Renal cortical epithelial cell (primary cell): ENCODE measurements around the gene ADAT3. TPM values are rescaled to one million over a fixed set of nuclear protein-coding genes. Genes with fewer than 3 reads are reported as not detected.

Experiments used
- DNase-seq: peaks from one replicate; pipeline ENCODE4 v3.0.0-alpha.2; 2011; ENCODE audit warnings: low read depth
- total RNA-seq: library from RNA; depleted of rRNA; stranded (reverse); fragments of >200 nt; gene quantifications from 2 replicates; pipeline ENCODE4 v1.2.3, GENCODE V29; 2014

Gene ADAT3
- total RNA-seq, 1 donor from 2014 or later, result 6.5 TPM

DNA sequence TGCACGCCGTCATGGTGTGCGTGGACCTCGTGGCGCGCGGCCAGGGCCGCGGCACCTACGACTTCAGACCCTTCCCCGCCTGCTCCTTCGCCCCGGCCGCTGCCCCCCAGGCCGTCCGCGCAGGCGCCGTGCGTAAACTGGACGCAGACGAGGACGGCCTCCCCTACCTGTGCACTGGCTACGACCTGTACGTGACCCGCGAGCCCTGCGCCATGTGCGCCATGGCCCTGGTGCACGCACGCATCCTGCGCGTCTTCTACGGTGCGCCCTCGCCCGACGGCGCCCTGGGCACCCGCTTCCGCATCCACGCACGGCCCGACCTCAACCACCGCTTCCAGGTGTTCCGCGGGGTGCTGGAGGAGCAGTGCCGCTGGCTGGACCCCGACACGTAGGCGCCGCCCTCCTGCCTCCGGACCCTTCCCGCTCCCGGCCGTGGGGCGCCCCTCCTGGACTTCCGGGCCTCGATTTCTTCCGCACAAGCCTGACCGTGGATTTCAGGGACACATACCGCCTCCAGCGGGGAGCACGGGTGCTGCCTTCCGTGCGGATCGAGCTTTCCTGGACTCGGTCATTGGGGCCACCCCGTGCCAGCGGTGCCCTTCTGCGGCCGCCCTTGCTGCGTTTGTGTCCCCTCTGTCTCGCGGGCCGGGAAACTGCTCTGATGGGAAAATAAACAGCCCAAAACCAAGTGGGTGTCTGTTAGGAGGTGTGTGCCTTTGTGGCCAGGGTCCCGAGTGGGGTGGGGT lies 7.7 kb downstream of the ADAT3 start:
- no peak for DNase-seq

DNA sequence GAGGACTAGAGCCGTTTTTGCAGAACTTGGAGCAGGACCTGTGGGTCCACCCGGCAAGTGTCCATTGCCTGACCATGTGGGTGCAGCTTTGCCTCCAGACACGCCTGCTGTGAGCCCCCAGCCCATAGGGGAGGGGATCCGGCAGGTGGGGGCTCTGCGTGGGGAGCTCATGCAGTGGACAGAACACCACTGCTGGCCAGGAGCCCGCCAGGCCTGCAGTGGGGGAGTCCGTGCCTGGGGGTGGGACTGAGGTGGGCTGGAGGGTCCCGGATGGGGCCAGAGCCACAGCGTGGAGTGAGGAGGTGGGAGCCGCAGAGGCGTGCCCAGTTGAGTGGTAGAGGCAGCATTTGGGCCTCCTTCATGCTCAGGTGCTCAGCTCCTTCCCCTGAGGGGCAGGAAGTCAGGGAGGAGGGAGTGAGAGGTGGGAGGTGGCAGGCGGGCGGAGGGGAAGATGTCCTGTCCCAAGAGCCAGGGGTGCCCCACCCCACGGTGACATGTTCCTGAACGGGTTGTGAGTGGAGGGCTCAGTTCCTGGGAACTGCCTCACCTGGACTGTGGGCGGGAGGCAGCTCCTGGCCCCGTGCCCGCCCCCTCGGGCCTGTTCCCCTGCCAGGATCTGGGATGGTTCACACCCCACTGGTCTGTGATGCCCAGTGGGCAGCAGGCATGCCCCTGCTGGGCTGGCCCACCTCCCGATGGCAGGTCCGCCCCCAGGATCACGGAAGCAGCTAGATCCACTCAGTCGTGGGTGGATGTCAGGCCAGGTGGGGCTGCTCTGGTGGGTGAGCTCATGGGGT lies 8.8 kb downstream of the ADAT3 start:
- DNase-seq, result peak; percentile 15

DNA sequence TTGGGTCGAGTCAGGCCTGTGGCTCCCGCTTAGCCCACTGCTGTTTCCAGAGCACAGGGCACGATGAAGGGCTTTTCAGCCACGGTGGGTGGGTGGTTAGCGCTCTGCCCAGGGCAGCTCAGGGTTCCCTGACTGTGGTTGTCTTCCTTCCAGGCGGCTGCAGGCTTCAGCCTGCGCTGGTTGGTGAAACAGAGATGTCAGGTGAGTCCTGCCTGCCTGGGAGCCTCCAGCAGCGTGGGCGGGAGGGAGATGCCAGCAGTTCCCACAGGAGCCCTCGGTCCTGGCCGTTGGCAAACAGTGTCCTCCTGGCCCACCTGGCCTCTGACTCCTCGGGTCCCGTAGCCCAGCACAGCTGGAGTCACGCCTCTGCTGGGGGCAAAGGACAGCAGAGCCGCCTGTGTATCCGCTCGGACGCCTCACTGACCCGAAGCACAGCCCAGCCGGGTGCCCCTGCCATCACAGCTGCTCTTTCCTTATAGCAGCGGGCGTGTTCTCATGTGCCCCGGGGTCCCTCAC lies 9.7 kb downstream of the ADAT3 start:
- no peak for DNase-seq

DNA sequence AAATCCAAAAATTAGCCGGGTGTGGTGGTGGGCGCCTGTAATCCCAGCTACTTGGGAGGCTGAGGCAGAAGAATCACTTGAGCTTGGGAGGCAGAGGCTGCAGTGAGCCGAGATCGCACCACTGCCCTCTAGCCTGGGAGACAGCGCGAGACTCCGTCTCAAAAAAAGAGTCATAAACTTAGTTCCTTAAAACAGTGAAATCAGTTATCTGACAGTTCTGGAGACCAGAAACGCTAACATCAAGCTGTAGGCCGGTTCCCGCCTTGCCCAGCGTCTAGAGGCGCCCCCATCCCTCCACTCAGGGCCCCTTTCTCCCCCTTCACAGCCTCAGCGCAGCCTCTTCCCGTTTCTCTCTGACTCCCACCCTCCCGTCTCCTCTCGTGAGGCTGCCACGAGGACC lies 11.9 kb downstream of the ADAT3 start:
- DNase-seq, result no peak

DNA sequence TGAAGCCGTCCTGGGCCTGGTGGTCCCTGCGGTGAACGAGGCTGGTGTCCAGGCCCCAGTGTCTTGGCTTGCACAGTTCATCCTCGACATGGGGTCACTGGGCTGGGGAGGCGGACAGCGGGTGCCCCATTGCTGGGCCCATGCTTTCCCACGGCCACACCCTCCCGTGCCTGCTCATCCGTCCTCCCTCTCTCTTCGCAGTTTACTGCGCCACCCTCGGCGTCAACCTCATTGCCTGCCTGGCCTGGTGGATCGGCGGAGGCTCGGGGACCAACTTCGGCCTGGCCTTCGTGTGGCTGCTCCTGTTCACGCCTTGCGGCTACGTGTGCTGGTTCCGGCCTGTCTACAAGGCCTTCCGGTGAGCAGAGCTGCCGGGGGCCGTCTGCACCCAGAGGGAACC lies 12.7 kb downstream of the ADAT3 start:
- DNase-seq, result no peak

DNA sequence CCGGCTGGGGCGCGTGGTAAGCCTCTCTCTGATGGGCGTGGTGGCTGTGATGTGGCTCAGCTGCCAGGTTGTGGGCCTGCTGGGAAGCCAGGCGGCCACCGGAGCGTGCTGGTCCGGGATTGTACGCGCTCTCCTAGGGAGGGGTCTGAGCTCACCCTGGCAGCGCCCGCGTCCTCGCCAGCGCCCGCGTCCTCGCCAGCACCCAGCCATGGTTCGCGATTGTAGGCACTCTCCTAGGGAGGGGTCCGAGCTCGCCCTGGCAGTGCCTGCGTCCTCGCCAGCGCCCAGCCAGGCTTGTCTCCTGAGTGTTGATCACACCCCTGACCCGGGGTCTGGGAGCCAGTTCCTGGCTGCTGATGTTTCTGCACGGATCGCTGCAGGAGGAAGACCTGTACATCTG lies 13.8 kb downstream of the ADAT3 start:
- no peak for DNase-seq

DNA sequence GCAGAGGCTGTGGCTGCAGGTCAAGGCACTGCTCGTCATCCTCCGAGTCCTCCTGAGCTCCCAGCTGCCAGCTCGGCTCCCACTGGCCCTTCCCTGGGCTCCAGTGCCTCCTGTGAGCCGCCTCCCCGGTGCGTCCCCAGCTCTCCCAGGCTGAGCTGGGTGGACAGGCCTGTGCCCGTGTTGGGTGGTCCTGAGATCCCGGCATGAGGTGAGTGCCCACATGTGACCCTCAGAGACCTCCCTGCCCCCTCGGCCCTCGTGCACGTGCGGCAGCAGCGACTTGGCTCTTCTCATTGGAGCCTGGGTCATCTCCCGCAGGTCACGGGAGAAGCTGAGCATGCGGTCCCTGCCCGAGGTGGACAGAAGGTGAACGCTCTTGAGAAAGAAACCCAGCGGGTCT lies 15.4 kb downstream of the ADAT3 start:
- no peak for DNase-seq

DNA sequence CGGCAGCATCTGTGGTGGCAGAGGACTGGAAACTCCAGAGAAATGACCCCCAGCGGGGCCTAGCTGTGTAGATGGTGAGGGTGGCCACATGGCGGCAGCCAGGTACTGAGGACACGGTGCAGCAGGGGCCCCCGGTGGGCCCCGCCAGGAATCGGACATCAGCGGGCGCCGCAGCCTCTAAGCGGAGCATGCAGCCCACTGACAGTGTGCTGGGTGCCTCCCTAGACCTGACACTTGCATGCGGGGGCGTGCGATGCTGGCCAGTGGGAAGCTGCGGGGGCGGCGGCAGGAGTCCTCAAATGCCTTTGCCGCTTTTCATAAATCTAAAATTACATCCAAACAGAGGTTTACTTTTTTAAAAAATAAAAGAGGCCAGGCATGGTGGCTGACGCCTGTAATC lies 16.1 kb downstream of the ADAT3 start:
- DNase-seq, result no peak

DNA sequence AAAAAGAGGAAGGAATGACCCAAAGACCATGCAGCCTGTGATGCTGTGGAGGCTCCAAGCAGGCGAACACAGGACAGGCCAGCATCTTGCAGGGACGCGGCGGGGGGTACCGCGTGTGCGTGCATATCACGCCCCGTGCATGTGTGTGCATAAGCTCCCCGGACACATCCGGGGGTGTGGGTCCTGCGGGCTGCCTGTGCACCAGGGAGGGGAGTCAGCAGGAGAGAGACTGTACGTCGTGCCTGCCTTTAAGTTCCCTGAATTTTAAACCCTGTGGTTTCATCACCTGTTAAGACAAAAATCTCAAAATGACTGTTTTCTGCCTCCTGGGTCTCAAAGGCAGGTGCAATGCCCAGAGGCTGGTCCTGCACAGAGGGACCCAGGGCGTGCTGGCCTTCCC lies 16.6 kb downstream of the ADAT3 start:
- DNase-seq, result no peak

DNA sequence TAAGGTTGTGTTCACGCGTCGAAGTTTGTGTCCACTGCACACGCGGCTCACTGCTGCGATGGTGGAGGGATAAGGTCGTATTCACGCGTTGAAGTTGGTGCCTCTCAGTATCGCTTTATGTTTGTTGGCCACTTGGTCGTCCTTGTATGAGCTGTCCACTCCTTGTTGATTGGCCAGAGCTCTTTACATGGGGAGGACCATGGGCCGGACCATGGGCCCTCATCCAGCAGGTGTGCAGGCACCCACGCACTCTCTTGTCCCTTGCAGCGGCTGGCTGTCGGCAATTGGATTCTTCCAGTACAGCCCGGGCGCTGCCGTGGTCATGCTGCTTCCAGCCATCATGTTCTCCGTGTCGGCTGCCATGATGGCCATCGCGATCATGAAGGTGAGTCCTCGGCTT lies 17.6 kb downstream of the ADAT3 start:
- no peak for DNase-seq

DNA sequence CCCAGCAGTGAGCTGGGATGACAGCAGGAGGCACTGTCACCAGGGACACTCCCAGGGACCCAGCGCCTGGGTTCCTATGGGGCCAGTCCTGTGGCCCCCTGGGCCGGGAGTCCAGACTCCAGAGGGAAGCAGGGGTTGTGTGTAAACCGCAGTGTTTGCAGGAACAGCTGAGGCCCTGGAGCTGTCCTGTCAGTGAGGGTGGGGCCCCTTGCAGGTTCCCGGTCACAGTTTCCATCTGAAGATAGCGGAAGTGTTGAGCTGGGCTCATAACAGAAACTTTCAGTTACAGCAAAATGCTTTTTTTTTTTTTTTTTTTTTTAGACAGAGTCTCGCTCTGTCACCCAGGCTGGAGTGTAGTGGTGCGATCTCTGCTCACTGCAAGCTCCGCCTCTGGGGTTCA lies 18.1 kb downstream of the ADAT3 start:
- DNase-seq, result no peak

DNA sequence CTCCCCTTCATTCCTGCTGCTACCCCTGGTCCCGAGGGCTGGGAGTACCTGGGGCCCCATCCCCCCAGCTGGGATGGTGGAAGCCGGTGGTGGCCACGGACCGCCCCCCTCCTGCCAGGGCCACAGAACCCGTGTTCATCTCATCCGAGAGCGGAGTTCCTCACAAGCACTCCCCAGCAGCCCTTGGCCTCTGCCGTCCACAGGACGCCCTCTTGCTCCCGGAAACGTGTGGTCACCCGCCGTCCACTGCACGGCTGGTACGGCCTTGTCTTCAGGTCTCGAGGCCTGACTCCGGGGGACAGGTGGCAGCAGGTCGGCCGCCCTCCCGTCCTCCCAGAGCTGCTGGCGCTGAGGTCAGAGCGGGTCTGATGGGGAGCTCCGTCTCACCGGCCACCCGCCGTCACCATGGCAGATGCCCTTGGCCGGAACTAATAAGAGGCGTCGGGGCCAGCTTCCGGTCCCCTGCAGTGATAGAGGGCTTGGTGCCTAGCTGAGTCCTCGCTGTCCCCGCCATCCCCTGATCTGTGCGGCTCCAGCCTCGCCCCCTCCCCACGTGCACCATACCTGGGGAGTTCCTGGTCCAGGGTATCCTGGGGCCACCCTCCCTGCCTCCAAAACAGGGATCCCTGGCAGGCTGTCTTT lies 19.2 kb downstream of the ADAT3 start:
- DNase-seq, result no peak

DNA sequence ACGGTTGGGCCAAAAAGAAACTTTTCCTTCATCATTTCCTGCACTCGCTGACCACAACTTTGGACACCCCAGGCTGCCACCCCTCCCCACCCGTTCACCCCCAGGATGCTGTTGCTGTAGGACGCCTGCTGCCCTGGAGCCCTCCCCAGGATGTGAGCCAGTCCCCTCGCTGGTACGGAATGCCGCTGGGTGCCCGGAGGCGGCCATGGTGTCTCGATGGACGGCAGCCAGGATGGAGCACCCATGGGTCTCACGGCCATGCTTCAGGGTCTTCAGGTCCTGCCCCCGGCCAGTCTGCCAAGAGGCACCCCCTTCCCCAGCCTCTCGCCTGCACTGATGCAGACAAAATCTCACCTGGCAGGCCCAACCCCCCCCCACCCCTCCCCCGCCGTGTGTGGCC lies 20.3 kb downstream of the ADAT3 start:
- no peak for DNase-seq

DNA sequence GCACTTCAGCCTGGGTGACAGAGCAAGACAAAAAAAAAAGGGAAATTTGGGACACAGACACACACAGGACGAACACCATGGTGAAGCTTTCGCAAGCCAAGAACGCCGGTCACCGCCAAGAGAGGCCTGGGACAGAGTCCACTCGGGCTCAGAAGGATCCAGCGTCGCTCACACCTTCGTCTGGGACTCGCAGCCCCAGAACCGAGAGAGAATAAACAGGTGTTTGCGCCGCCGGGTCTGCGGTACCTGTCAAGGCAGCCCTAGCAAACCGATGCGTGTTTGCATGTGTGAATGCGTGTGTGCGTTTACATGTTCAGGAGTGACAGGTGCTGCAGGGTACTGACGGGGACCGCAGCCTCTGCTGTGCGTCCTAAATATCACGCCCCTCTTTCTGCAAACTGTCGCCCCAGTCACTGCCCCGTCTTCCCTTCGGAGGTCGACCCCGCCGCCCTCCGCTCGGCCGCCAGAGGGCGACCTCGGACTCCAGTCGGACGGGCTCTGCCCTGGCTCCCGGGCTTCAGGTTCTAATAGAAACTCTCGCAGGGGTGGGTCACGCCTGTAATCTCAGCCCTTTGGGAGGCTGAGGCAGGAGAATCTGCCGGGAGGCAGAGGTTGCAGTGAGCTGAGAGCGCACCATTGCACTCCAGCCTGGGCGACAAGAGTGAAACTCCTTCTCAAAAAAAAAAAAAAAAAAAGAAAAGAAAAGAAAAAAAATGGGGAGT lies 24.0 kb downstream of the ADAT3 start:
- peak; percentile 43 for DNase-seq

DNA sequence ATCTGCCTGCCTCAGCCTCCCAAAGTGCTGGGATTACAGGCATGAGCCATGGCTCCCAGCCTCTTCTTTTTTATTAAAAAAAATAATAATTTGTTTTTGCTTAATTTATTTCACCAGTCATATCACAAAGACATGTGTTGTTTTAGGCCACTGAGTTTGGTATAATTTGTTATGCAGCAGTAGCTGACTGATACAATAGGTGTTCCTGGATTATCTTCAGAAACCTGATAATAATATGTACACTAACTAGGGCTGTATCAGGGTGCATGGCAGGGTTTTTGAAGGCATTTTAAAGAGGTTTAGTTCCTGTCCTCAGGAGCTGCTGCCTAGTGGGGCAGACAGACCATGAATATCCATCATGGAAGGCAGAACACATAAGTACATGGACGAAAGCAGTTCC lies 26.2 kb downstream of the ADAT3 start:
- no peak for DNase-seq

DNA sequence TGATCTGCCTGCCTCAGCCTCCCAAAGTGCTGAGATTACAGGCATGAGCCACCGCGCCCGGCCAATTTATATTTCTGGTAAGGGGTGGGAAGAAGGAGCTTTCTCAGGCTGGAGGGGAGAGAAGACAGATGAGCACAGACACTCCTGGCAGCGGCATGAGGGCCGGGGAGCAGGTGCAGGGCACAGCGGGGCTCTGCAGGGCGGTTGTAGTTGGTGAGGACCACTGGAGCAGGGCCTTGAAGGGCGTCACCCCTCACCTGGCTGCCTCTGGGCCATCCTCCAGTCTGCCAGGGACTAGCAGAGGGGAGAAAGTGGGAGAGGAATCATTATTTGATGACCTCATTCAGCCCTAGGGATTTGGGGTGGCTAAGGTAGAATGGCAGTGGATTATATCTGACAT lies 27.2 kb downstream of the ADAT3 start:
- no peak for DNase-seq

DNA sequence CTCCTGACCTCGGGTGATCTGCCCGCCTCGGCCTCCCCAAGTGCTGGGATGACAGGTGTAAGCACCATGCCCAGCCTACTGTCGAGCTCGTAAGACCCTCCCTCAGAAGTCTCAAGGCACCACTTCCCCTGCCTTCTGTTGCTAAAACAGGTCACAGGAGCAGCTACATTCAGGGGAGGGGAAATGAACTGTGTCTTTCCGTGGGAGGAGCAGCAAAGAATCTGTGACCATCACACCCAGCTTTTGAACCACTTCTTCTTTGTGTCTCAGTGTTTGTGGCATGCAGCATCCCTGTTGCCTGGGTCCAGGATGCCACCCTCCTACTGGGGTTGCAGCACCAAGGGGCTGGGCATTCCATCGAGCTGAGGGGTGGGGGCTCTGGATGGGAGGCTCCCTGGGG lies 28.0 kb downstream of the ADAT3 start:
- no peak for DNase-seq

DNA sequence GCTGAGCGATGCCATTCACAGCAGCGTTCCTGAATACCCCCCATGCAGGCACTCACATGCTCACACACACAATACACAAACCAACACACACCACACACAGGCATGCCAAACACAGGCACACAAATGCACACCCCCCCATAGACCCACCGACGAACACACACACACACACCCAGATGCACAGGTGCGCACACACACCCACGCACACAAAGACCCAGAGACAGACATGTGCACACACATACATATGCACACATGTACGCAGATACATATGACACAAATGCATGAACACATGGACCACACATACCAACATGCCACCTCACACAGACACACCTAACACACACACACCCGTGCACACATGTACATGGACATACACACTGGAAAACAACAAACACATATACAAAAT lies 28.7 kb downstream of the ADAT3 start:
- DNase-seq, result no peak

DNA sequence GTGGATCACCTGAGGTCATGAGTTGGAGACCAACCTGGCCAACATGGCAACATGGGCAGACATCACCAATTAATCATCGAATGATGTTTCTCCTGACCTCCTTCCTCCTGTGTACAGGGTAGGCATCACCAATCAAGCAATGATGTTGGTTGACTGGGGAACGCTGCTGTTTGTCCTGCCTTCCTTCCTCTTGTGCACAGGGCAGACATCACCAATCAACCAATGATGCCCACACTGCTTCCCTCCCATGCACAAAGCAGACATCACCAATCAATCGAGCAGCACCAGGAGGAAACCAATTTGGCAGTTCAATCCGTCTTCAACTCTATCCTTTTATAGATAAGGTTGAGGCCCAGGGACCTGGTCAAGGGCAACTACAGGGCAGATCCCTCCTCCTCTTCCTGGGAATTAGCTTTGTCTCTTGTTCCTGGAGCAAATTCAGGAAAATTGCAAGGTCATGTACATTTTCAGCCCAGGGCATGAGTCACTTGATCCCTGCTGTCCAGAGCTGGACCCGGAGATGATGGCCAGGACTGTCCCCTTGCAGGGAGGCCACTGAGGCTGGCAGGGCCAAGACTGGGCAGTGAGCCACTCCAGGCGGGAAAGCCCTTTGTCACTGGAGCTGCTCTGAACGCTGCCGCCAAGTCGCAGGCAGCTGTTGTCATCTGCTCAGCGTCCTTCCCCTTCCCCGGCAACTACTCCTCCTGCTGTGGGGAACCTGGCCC lies 30.4 kb downstream of the ADAT3 start:
- peak; percentile 9 for DNase-seq

DNA sequence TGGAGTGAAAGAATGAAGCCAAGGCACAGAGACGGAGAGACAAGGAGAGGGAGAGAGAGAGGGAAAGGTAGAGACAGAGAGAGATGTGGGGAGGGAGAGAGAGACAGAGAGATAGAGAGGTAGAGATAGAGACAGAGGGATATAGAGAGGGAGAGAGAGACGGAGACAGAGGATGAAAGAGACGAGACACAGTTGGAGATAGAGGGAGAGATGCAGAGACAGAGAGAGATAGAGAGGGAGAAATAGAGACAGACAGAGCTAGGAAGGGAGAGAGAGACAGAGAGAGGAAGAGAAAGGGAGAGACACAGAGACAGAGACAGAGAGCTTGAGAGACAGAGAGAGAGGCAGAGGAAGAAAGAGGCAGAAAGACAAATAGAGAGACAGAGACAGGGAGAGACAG lies 31.2 kb downstream of the ADAT3 start:
- DNase-seq, result no peak

DNA sequence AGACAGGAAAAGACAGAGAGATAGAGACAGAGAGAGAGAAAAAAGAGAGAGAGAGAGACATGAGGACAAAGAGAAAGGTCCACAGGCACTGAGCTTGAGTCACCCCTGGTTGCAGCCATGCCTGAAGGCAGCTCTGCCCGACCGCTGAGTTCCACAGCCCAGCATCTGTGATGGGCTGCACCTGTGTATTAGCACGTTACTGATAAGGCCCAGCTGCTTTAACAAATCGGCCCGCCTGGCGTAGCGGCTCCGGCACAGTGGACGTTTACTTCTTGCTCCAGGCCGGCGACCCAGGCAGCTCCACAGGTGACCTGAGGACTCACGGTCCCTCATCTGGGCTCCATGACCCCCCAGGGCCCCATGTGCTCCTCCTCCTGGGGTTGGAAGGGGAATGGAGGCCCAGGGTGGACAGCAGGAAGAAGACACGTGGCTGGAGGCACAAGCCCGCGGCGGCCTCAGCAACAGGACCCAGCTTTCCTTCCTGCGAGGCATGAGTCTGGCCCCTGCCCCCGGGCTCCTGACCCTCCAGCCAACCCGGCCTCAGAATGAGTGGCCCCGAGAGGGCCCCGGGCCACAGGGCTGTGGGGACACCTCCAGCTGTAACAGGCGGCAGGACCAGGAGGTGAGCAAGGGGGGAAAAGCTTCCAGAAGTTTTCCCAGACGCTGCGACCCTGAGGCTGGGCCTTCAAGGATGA lies 31.9 kb downstream of the ADAT3 start:
- DNase-seq, result no peak
